Body of pancreas (tissue), 4 donors: ENCODE measurements around the gene TMEM145.

ENCODE experiments used
- POLR2A ChIP-seq, 3 donors: fragments of 450-650 bp; IDR thresholded peaks; one replicate each; pipeline ENCODE4 v1.6.1; 2016; ENCODE audit warnings: antibody characterized with exemption in 3 of 3, mild to moderate bottlenecking in 2 of 3
- TF ChIP-seq, protein P1 (sequence below), 7 experiments: fragments of 450-650 bp in 4 of 7; fragments of 200-600 bp in 3 of 7; sonication (generic) in 3 of 7; IDR thresholded peaks; one replicate each; pipeline ENCODE4 v1.5.1; 2016 to 2019; ENCODE audit warnings: antibody characterized with exemption in 7 of 7

DNA sequence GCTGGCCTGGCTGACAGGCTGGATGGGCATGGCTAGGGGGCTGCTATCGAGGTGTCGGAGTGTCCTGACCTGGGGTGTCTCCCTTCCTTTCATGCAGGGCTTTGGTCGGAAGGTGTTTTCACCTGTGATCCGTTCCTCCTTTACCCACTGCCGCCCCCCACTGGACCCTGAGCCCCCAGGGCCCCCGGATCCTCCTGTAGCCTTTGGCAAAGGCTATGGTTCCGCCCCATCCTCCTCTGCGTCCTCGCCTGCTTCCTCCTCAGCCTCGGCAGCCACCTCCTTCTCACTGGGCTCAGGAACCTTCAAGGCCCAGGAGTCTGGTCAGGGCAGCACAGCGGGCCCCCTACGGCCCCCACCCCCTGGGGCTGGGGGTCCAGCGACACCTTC lies 23.0 kb upstream of the TMEM145 start:
- TF ChIP-seq, protein P1, sequence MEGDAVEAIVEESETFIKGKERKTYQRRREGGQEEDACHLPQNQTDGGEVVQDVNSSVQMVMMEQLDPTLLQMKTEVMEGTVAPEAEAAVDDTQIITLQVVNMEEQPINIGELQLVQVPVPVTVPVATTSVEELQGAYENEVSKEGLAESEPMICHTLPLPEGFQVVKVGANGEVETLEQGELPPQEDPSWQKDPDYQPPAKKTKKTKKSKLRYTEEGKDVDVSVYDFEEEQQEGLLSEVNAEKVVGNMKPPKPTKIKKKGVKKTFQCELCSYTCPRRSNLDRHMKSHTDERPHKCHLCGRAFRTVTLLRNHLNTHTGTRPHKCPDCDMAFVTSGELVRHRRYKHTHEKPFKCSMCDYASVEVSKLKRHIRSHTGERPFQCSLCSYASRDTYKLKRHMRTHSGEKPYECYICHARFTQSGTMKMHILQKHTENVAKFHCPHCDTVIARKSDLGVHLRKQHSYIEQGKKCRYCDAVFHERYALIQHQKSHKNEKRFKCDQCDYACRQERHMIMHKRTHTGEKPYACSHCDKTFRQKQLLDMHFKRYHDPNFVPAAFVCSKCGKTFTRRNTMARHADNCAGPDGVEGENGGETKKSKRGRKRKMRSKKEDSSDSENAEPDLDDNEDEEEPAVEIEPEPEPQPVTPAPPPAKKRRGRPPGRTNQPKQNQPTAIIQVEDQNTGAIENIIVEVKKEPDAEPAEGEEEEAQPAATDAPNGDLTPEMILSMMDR (IDR thresholded peaks at IDR 0.05) = no peak
- no peak for TF ChIP-seq POLR2A (IDR thresholded peaks at IDR 0.05)
